Esophagus squamous epithelium (tissue), 5 donors: Measurements from ENCODE around the gene ITSN2. TPM values are rescaled to one million over a fixed set of nuclear protein-coding genes. Genes with fewer than 3 reads are reported as not detected.

ENCODE experiments used
- DNase-seq: peaks from one replicate; lab custom pipeline; 2025; lab: John Stamatoyannopoulos, UW
- H3K27ac ChIP-seq, 4 donors: fragments of 200-600 bp; sonication (generic); one replicate each; pipeline ENCODE4 v1.5.1; 2016 to 2019; ENCODE audit warnings: mild to moderate bottlenecking in 1 of 4
- H3K27me3 ChIP-seq, 4 donors: fragments of 200-600 bp; sonication (generic); 1 replicate in 3 of 4; 2 replicates in 1 of 4; pipeline versions ENCODE4 v1.5.1 to v1.6.0; 2017 to 2021; ENCODE audit warnings: antibody characterized with exemption in 1 of 4
- H3K36me3 ChIP-seq, 3 donors: fragments of 200-600 bp; sonication (generic); one replicate each; pipeline ENCODE4 v1.5.1; 2016 to 2019
- H3K4me1 ChIP-seq, 3 donors: fragments of 200-600 bp; sonication (generic); one replicate each; pipeline ENCODE4 v1.5.1; 2017 to 2019
- H3K4me3 ChIP-seq, 4 donors: fragments of 200-600 bp; sonication (generic); 1 replicate in 3 of 4; 2 replicates in 1 of 4; pipeline ENCODE4 v1.5.1; 2016 to 2019; ENCODE audit warnings: mild to moderate bottlenecking in 2 of 4, moderate library complexity in 1 of 4
- H3K9me3 ChIP-seq, 3 donors: fragments of 200-600 bp; sonication (generic); one replicate each; pipeline ENCODE4 v1.5.1; 2016 to 2019
- CTCF ChIP-seq, 6 experiments: fragments of 450-650 bp in 4 of 6; fragments of 200-600 bp in 2 of 6; sonication (generic) in 2 of 6; IDR thresholded peaks; one replicate each; pipeline ENCODE4 v1.5.1; 2016 to 2019; ENCODE audit warnings: antibody characterized with exemption in 6 of 6, mild to moderate bottlenecking in 4 of 6, moderate library complexity in 4 of 6
- POLR2A ChIP-seq, 4 donors: fragments of 450-650 bp; IDR thresholded peaks; one replicate each; pipeline ENCODE4 v1.6.1; 2017; ENCODE audit warnings: antibody characterized with exemption in 4 of 4, mild to moderate bottlenecking in 4 of 4, moderate library complexity in 3 of 4
- WGBS, 2 donors: methylation state at CpG; one replicate each; pipeline ENCODE4 v1.1.5; 2018; 5-methylcytosine and 5-hydroxymethylcytosine counted together
- intact Hi-C: fragments of 100-400 bp; cut with DNase I; formaldehyde crosslinking; loops from one replicate; pipeline ENCODE4 v1.15.0; 2022
- total RNA-seq, 4 donors: library from RNA; depleted of rRNA; stranded (reverse); fragments of >200 nt; gene quantifications; one replicate each; pipeline ENCODE4 v1.1.0, GENCODE V29; 2016
- donor health status: DM: yes; HTN: yes; CAD: no.

The ITSN2 gene
- total RNA-seq, 4 donors from 2014 or later, result 58.3 to 98.0 (median 65.3) TPM

- intact Hi-C loops, result loop anchor here (10.0 kb wide), 1 partner anchor 145 kb away; no protein-coding TSS in a partner anchor
- Histone ChIP-seq H3K27ac (no peak overlapping the region), H3K4me3 (no peak overlapping the region), H3K4me1 (no peaks in the 10 kb centered on the region), H3K27me3 (no peaks in the 10 kb centered on the region), H3K36me3 (peaks cover 0 to 54% (median 0%) of the 10 kb centered on the region in 3 donors), H3K9me3 (no peaks in the 10 kb centered on the region)
- DNase-seq, result no peak
- 95 to 97% methylated on average over 1 of the region's 1 CpG for WGBS, 2 donors
- no peak for TF ChIP-seq CTCF (IDR thresholded peaks at IDR 0.05)
- TF ChIP-seq POLR2A (IDR thresholded peaks at IDR 0.05), result no peak
Observed at GRCh38 chr2:24239553-24239952, 120.8 kb downstream of the ITSN2 start.

GRCh38 chr2:24238158-24238557 is 122.2 kb downstream of the ITSN2 start:
- no peak for TF ChIP-seq CTCF (IDR thresholded peaks at IDR 0.05)
- TF ChIP-seq POLR2A (IDR thresholded peaks at IDR 0.05), result no peak
- Histone ChIP-seq H3K4me3 (no peak overlapping the region), H3K27me3 (no peaks in the 10 kb centered on the region), H3K36me3 (peaks cover 0 to 54% (median 0%) of the 10 kb centered on the region in 3 donors), H3K9me3 (no peaks in the 10 kb centered on the region), H3K27ac (no peak overlapping the region), H3K4me1 (no peaks in the 10 kb centered on the region)
- intact Hi-C loops, result loop anchor here (10.0 kb wide), 1 partner anchor 147 kb away; no protein-coding TSS in a partner anchor
- no peak for DNase-seq
- WGBS, 2 donors, result 79 to 84% methylated on average over 2 of the region's 2 CpGs

GRCh38 chr2:24237313-24237712 is 123.0 kb downstream of the ITSN2 start:
- Histone ChIP-seq H3K27ac (no peak overlapping the region), H3K4me1 (no peaks in the 10 kb centered on the region), H3K27me3 (no peaks in the 10 kb centered on the region), H3K4me3 (no peak overlapping the region), H3K9me3 (no peaks in the 10 kb centered on the region), H3K36me3 (peaks cover 0 to 53% (median 0%) of the 10 kb centered on the region in 3 donors)
- DNase-seq, result no peak
- TF ChIP-seq POLR2A (IDR thresholded peaks at IDR 0.05), result no peak
- TF ChIP-seq CTCF (IDR thresholded peaks at IDR 0.05), result peak in 1 of 6 experiments; percentile 6
- intact Hi-C loops, result loop anchor here (10.0 kb wide), 1 partner anchor 147 kb away; no protein-coding TSS in a partner anchor
- WGBS, 2 donors, result 95 to 100% methylated on average over 1 of the region's 1 CpG

- Histone ChIP-seq H3K4me3 (no peak overlapping the region), H3K4me1 (no peaks in the 10 kb centered on the region), H3K9me3 (no peaks in the 10 kb centered on the region), H3K36me3 (peaks cover 0 to 36% (median 0%) of the 10 kb centered on the region in 3 donors), H3K27ac (no peak overlapping the region), H3K27me3 (no peaks in the 10 kb centered on the region)
- no peak for TF ChIP-seq POLR2A (IDR thresholded peaks at IDR 0.05)
- TF ChIP-seq CTCF (IDR thresholded peaks at IDR 0.05), result no peak
- intact Hi-C loops, result loop anchor here (10.0 kb wide), 1 partner anchor 151 kb away; no protein-coding TSS in a partner anchor
- DNase-seq, result no peak
- 88 to 100% methylated on average over 2 of the region's 2 CpGs for WGBS, 2 donors
Observed at GRCh38 chr2:24233321-24233720, 127.0 kb downstream of the ITSN2 start.

- intact Hi-C loops, result loop anchor here (10.0 kb wide), 1 partner anchor 153 kb away; no protein-coding TSS in a partner anchor
- no peaks in the 10 kb centered on the region for H3K9me3 ChIP-seq
- peaks cover 0 to 33% (median 0%) of the 10 kb centered on the region in 3 donors for H3K36me3 ChIP-seq
- DNase-seq, result no peak
- H3K4me1 ChIP-seq, result no peaks in the 10 kb centered on the region
- no peak overlapping the region for H3K4me3 ChIP-seq
- H3K27ac ChIP-seq, result no peak overlapping the region
- no peaks in the 10 kb centered on the region for H3K27me3 ChIP-seq
- 86 to 87% methylated on average over 4 of the region's 4 CpGs for WGBS, 2 donors
- TF ChIP-seq CTCF (IDR thresholded peaks at IDR 0.05) (no peak), POLR2A (IDR thresholded peaks at IDR 0.05) (no peak)
Observed at GRCh38 chr2:24231461-24231881, 128.9 kb downstream of the ITSN2 start.
